Measurements from ENCODE around the gene ZNF296.

Gene ZNF296

DNA sequence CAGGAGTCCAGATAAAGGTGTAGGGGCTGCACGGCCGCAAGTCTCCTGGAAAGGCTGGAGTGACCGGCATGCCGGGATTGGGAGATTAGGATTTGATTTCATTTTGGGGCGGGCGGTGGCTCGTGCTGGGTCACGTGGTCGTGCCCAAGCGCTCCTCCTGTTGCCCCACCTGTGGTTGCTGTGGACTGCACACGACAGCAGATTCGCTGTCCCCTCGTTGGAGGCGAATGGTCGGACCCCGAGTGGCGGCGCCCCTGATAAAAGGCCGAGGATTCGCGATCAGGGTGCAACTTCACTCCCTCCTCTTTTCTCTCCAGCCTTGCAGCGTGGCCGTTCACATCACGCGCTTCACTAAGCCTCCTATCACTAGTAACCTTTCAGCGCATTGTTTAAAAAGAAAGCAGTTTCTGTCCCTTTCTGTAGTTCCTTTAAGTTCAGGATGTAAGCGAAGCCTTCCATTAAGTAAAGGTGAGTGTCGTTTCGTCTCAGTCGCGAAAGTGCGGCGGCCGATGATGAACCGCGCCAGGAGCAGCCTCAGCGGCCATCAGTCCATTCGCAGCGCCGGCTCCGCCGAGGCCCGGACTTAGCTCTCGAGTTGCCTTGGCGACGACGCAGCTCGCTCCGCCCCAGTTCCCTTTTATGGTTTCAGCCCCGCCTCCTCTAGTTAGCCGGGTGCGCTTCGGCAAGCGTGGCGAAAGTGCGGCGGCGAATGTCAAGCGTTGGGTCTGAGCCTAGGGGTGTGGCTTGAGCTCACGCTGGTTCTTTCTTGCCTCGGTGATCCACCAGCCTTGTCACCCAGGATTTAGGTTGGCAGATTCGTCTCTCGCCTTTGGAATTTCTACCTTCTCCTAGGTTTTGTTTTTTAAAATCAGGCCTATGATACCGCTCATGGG is 15.0 kb upstream of the ZNF296 start:
- Histone ChIP-seq H3K27ac (replicated peaks) (peak overlapping the region; percentile 98), H3K27me3 (ENCODE audit: insufficient read depth, poor library complexity, severe bottlenecking) (no peaks in the 10 kb centered on the region), H3K4me3 (replicated peaks; ENCODE audit: insufficient read depth, low read length) (peak overlapping the region; percentile 98)
- TF ChIP-seq POLR2AphosphoS5 (IDR thresholded peaks at IDR 0.05; ENCODE audit: low read depth), result peak; percentile 98
- TF ChIP-seq, protein P1, sequence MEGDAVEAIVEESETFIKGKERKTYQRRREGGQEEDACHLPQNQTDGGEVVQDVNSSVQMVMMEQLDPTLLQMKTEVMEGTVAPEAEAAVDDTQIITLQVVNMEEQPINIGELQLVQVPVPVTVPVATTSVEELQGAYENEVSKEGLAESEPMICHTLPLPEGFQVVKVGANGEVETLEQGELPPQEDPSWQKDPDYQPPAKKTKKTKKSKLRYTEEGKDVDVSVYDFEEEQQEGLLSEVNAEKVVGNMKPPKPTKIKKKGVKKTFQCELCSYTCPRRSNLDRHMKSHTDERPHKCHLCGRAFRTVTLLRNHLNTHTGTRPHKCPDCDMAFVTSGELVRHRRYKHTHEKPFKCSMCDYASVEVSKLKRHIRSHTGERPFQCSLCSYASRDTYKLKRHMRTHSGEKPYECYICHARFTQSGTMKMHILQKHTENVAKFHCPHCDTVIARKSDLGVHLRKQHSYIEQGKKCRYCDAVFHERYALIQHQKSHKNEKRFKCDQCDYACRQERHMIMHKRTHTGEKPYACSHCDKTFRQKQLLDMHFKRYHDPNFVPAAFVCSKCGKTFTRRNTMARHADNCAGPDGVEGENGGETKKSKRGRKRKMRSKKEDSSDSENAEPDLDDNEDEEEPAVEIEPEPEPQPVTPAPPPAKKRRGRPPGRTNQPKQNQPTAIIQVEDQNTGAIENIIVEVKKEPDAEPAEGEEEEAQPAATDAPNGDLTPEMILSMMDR (IDR thresholded peaks at IDR 0.05; ENCODE audit: insufficient read depth, low read length), result no peak
- TF ChIP-seq GABPA (IDR thresholded peaks at IDR 0.05; ENCODE audit: low read depth), result 0 out of 2 replicates have a peak, but pooled peaks have one; percentile 36
- TF ChIP-seq, protein P2, sequence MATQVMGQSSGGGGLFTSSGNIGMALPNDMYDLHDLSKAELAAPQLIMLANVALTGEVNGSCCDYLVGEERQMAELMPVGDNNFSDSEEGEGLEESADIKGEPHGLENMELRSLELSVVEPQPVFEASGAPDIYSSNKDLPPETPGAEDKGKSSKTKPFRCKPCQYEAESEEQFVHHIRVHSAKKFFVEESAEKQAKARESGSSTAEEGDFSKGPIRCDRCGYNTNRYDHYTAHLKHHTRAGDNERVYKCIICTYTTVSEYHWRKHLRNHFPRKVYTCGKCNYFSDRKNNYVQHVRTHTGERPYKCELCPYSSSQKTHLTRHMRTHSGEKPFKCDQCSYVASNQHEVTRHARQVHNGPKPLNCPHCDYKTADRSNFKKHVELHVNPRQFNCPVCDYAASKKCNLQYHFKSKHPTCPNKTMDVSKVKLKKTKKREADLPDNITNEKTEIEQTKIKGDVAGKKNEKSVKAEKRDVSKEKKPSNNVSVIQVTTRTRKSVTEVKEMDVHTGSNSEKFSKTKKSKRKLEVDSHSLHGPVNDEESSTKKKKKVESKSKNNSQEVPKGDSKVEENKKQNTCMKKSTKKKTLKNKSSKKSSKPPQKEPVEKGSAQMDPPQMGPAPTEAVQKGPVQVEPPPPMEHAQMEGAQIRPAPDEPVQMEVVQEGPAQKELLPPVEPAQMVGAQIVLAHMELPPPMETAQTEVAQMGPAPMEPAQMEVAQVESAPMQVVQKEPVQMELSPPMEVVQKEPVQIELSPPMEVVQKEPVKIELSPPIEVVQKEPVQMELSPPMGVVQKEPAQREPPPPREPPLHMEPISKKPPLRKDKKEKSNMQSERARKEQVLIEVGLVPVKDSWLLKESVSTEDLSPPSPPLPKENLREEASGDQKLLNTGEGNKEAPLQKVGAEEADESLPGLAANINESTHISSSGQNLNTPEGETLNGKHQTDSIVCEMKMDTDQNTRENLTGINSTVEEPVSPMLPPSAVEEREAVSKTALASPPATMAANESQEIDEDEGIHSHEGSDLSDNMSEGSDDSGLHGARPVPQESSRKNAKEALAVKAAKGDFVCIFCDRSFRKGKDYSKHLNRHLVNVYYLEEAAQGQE (IDR thresholded peaks at IDR 0.05; ENCODE audit: insufficient replicate concordance, low read depth), result no peak
- peak; percentile 97 for TF ChIP-seq SPI1 (IDR thresholded peaks at IDR 0.05; ENCODE audit: borderline replicate concordance, low read depth)
- peak; percentile 96 to 99 for DNase-seq (ENCODE audit: low read depth in 1 of 2, low spot score in 1 of 2)

DNA sequence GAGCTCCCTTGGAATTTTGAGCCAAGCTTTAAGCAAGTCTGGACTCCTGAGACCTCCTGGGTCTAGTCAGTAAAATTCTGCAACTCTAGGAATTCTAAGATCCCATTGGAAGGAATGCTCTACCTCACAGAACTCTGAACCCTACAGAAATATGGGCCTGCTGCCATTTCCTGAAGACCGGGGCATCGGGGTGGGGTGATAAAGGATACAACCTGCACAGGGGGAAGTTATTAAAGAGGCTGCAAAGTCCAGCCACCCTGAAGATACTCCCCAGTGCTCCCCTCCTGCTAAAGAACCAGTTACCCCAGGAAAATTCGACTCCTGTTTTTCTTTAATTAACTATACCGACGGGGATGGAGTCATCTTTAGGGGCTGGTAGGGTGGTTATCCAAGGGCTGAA is 14.3 kb upstream of the ZNF296 start:
- no peak overlapping the region for H3K27ac ChIP-seq (replicated peaks)

DNA sequence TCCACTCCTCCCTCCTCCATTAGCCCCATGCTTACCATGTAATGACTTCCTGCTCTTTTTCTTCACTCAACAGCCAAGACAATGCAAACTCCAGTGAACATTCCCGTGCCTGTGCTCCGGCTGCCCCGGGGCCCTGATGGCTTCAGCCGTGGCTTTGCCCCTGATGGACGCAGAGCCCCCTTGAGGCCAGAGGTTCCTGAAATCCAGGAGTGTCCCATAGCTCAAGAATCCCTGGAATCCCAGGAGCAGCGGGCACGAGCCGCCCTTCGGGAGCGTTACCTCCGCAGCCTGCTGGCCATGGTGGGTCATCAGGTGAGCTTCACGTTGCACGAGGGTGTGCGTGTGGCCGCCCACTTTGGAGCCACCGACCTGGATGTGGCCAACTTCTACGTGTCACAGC is 13.8 kb upstream of the ZNF296 start:
- H3K27ac ChIP-seq (replicated peaks), result no peak overlapping the region
- H3K4me3 ChIP-seq (replicated peaks; ENCODE audit: insufficient read depth, low read length), result no peak overlapping the region
- no peaks in the 10 kb centered on the region for H3K27me3 ChIP-seq (ENCODE audit: insufficient read depth, poor library complexity, severe bottlenecking)
- no peak for DNase-seq (ENCODE audit: low read depth in 1 of 2, low spot score in 1 of 2)
- TF ChIP-seq, protein P1 (IDR thresholded peaks at IDR 0.05; ENCODE audit: insufficient read depth, low read length), result no peak
- TF ChIP-seq SPI1 (IDR thresholded peaks at IDR 0.05; ENCODE audit: borderline replicate concordance, low read depth) (no peak), GABPA (IDR thresholded peaks at IDR 0.05; ENCODE audit: low read depth) (no peak), POLR2AphosphoS5 (IDR thresholded peaks at IDR 0.05; ENCODE audit: low read depth) (no peak)
- TF ChIP-seq, protein P2 (IDR thresholded peaks at IDR 0.05; ENCODE audit: insufficient replicate concordance, low read depth), result no peak

More for the DNA sequence above, 14.3 kb upstream of the ZNF296 start:
- Histone ChIP-seq H3K4me3 (replicated peaks; ENCODE audit: insufficient read depth, low read length) (no peak overlapping the region), H3K27me3 (ENCODE audit: insufficient read depth, poor library complexity, severe bottlenecking) (no peaks in the 10 kb centered on the region)
- no peak for DNase-seq (ENCODE audit: low read depth in 1 of 2, low spot score in 1 of 2)
- TF ChIP-seq, protein P1 (IDR thresholded peaks at IDR 0.05; ENCODE audit: insufficient read depth, low read length), result no peak
- TF ChIP-seq POLR2AphosphoS5 (IDR thresholded peaks at IDR 0.05; ENCODE audit: low read depth), result no peak
- TF ChIP-seq GABPA (IDR thresholded peaks at IDR 0.05; ENCODE audit: low read depth), result no peak
- TF ChIP-seq, protein P2 (IDR thresholded peaks at IDR 0.05; ENCODE audit: insufficient replicate concordance, low read depth), result no peak
- TF ChIP-seq SPI1 (IDR thresholded peaks at IDR 0.05; ENCODE audit: borderline replicate concordance, low read depth), result no peak

Measured in HL-60 (cell line).